ENCODE results near the gene FOXD2. TPM values are rescaled to one million over a fixed set of nuclear protein-coding genes. Genes with fewer than 3 reads are reported as not detected.

Gene FOXD2
- total RNA-seq, 1 experiment from 2014 or later, result 0.07 TPM

DNA sequence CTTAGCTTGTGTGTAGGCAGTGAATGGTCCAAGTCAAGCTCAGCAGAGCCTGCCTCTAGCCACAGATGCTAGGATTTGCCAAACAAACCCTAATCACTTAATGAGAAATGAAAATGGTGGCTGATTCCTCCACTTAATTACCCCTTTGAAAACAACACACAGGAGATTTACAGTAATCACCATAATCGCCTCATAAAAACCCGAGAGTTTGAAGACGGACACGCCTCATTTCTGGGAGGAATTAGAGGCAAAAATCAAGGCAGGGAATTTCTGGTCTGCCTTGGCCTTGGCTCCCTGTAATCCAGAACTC is 38.0 kb upstream of the FOXD2 start:
- Histone ChIP-seq H3K27ac (ENCODE audit: low read length) (no peak overlapping the region), H3K36me3 (ENCODE audit: insufficient read depth, low read length) (no peaks in the 10 kb centered on the region), H3K9ac (ENCODE audit: low read length) (no peak overlapping the region), H3K27me3 (ENCODE audit: low read length) (no peaks in the 10 kb centered on the region), H4K20me1 (ENCODE audit: insufficient read depth, low read depth, low read length) (peaks cover 7% of the 10 kb centered on the region; the same call in 1 of the 2 replicates), H3K4me3 (ENCODE audit: low read length) (no peak overlapping the region), H3K4me1 (ENCODE audit: low read length) (peaks cover 30% of the 10 kb centered on the region), H3K9me3 (ENCODE audit: low read length) (no peaks in the 10 kb centered on the region), H3K79me2 (ENCODE audit: low read length) (no peaks in the 10 kb centered on the region), H3K4me2 (ENCODE audit: low read depth, low read length, poor library complexity, severe bottlenecking) (no peak overlapping the region), H3K9me2 (replicated peaks; ENCODE audit: insufficient read depth, low read length) (no peaks in the 10 kb centered on the region), H2AFZ (ENCODE audit: low read length) (no peak overlapping the region)
- no peak for DNase-seq

DNA sequence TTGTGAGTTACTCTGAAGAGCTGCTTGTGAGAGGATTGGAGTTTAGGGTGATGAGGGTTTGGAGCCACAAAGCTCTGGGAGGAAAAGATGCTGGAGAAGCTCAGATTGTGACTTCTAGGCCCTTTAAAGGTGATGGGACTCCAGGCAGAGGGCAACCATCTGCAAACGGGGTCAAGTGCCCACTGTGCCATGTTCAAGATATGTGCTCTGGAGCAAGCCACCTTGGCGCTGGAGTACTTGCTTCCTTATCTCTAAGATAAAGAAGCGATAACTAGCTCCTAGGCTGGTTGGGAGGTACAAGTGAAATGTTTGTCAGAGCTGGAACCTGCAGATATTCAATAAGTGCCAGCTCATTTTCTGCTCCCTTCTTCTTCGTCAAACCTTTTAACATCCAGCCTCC is 36.1 kb upstream of the FOXD2 start:
- Histone ChIP-seq H3K79me2 (ENCODE audit: low read length) (no peaks in the 10 kb centered on the region), H3K27ac (ENCODE audit: low read length) (no peak overlapping the region), H3K4me2 (ENCODE audit: low read depth, low read length, poor library complexity, severe bottlenecking) (no peak overlapping the region), H3K9me2 (replicated peaks; ENCODE audit: insufficient read depth, low read length) (no peaks in the 10 kb centered on the region), H3K36me3 (ENCODE audit: insufficient read depth, low read length) (no peaks in the 10 kb centered on the region), H3K27me3 (ENCODE audit: low read length) (no peaks in the 10 kb centered on the region), H3K4me3 (ENCODE audit: low read length) (no peak overlapping the region), H3K4me1 (ENCODE audit: low read length) (peaks cover 48% of the 10 kb centered on the region), H3K9me3 (ENCODE audit: low read length) (no peaks in the 10 kb centered on the region), H2AFZ (ENCODE audit: low read length) (no peak overlapping the region), H4K20me1 (ENCODE audit: insufficient read depth, low read depth, low read length) (peaks cover 7% of the 10 kb centered on the region; the same call in 1 of the 2 replicates), H3K9ac (ENCODE audit: low read length) (no peak overlapping the region)
- no peak for DNase-seq

DNA sequence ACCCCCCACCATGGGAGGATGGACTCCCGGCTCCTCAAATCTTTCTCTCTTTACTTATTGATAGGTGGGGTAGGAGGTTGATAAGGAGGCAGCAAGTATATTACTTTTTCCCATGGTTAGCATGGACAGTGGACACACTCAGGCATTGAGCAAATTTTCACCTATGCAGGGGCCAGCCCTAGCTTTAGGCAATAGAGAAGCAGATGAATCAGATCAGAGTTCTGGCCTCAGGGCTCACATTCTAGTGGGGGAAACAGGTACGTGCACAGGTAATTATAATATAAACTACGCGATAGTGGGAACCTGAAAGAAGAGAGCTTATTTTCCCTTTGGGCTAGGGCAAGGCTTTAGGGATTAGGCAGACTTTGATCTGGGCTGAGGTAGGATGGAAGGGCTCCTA is 35.3 kb upstream of the FOXD2 start:
- H4K20me1 ChIP-seq (ENCODE audit: insufficient read depth, low read depth, low read length), result peaks cover 7% of the 10 kb centered on the region; the same call in 1 of the 2 replicates
- no peak overlapping the region for H3K4me2 ChIP-seq (ENCODE audit: low read depth, low read length, poor library complexity, severe bottlenecking)
- H3K36me3 ChIP-seq (ENCODE audit: insufficient read depth, low read length), result no peaks in the 10 kb centered on the region
- H3K27me3 ChIP-seq (ENCODE audit: low read length), result no peaks in the 10 kb centered on the region
- H3K27ac ChIP-seq (ENCODE audit: low read length), result no peak overlapping the region
- no peaks in the 10 kb centered on the region for H3K9me3 ChIP-seq (ENCODE audit: low read length)
- no peaks in the 10 kb centered on the region for H3K9me2 ChIP-seq (replicated peaks; ENCODE audit: insufficient read depth, low read length)
- no peak overlapping the region for H3K4me3 ChIP-seq (ENCODE audit: low read length)
- peaks cover 56% of the 10 kb centered on the region for H3K4me1 ChIP-seq (ENCODE audit: low read length)
- no peak overlapping the region for H3K9ac ChIP-seq (ENCODE audit: low read length)
- no peak overlapping the region for H2AFZ ChIP-seq (ENCODE audit: low read length)
- no peaks in the 10 kb centered on the region for H3K79me2 ChIP-seq (ENCODE audit: low read length)
- no peak for DNase-seq

DNA sequence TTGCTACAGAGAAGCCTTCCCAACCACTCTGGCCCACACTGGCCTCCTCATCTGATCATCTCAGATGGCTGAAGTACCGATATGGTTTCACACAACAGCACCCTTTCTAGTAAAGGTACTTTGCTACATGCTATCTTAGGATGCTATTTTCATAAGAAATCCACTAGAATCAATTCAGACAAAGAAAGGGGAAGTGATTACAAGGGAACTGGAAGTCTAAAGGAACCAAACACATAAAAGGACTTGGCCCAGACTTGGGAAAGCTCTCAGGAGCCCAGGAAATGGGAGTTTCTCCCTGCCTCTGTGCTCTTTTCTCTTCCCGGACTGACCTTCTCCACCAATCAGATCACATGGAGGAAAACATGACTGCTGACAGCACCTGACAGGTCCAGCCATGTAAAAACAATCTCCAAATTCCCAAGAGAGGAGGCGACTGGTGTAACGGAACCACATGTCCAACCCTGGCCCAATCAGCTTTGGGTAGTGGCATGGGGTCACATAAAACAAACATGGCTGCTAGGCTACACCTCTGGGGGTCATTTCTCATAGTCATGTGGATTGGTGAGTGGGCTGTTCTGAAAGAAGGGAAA is 34.4 kb upstream of the FOXD2 start:
- Histone ChIP-seq H3K9me2 (replicated peaks; ENCODE audit: insufficient read depth, low read length) (no peaks in the 10 kb centered on the region), H3K4me1 (ENCODE audit: low read length) (peaks cover 56% of the 10 kb centered on the region), H3K79me2 (ENCODE audit: low read length) (no peaks in the 10 kb centered on the region), H3K9me3 (ENCODE audit: low read length) (no peaks in the 10 kb centered on the region), H2AFZ (ENCODE audit: low read length) (no peak overlapping the region), H3K36me3 (ENCODE audit: insufficient read depth, low read length) (no peaks in the 10 kb centered on the region), H3K4me3 (ENCODE audit: low read length) (no peak overlapping the region), H4K20me1 (ENCODE audit: insufficient read depth, low read depth, low read length) (peaks cover 7% of the 10 kb centered on the region; the same call in 1 of the 2 replicates), H3K4me2 (ENCODE audit: low read depth, low read length, poor library complexity, severe bottlenecking) (no peak overlapping the region), H3K27ac (ENCODE audit: low read length) (no peak overlapping the region), H3K27me3 (ENCODE audit: low read length) (no peaks in the 10 kb centered on the region), H3K9ac (ENCODE audit: low read length) (no peak overlapping the region)
- no peak for DNase-seq

DNA sequence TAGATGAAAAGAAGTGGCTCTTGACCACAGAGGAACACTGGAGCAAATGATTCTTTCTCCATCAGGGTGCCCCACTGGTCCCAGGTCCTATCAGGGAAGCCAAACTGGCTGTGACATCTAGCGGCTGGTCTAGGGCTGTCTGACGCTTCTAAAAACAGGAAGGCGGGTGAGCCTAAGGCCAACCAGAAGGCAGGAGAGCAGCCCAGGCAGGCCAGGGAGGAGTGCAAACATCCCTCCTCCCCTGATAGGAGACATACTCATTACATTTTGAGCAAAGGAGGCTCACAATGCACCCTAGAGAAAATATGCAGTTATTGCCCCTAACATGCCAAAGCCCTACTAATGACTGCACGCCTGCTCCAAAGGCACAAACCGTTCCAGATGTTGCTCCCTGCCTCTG is 32.1 kb upstream of the FOXD2 start:
- Histone ChIP-seq H3K4me2 (ENCODE audit: low read depth, low read length, poor library complexity, severe bottlenecking) (peak overlapping the region; percentile 31), H3K4me1 (ENCODE audit: low read length) (peaks cover 35% of the 10 kb centered on the region), H3K79me2 (ENCODE audit: low read length) (no peaks in the 10 kb centered on the region), H3K9ac (ENCODE audit: low read length) (no peak overlapping the region; the same call in 1 of the 2 replicates), H3K36me3 (ENCODE audit: insufficient read depth, low read length) (no peaks in the 10 kb centered on the region), H3K9me2 (replicated peaks; ENCODE audit: insufficient read depth, low read length) (no peaks in the 10 kb centered on the region), H3K4me3 (ENCODE audit: low read length) (no peak overlapping the region; the same call in 1 of the 2 replicates), H3K9me3 (ENCODE audit: low read length) (no peaks in the 10 kb centered on the region), H2AFZ (ENCODE audit: low read length) (no peak overlapping the region), H4K20me1 (ENCODE audit: insufficient read depth, low read depth, low read length) (peaks cover 7% of the 10 kb centered on the region; the same call in 1 of the 2 replicates), H3K27me3 (ENCODE audit: low read length) (no peaks in the 10 kb centered on the region), H3K27ac (ENCODE audit: low read length) (no peak overlapping the region)
- DNase-seq, result no peak

DNA sequence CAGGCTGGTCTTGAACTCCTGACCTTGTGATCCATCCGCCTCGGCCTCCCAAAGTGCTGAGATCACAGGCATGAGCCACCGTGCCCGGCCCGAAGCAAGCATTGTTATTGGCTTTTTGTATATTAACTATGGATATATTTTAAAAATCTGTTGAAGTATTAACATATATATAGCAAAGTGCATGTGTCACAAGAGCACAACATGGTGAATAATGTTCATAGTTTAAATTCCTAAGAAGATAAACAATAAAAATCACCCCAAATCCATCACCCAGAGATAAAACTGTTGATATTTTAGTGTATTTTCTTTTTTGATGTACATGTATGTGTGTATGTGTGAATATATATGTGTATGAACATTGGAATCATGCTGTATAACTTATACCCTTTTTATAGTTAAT is 30.9 kb upstream of the FOXD2 start:
- no peaks in the 10 kb centered on the region for H3K79me2 ChIP-seq (ENCODE audit: low read length)

DNA sequence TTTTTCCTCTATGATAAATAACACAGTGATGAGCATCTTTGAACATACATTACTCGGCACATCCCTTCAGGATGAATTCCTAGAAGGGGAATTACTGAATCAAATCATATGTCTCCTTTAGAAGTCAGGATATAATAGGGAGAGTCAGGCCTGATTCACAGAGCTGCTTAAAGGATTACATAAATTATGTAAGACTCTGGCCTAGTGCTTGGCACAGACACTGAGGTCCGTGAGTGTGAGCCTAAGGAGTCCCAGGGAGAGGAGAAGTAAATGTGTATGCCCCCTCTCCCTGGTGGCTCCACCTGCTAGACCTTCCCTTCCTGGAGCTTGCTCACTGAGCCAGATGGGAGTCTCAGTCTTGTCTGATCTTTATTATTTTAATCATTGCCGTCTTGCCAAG is 30.4 kb upstream of the FOXD2 start:
- H3K9me3 ChIP-seq (ENCODE audit: low read length), result no peaks in the 10 kb centered on the region
- peaks cover 35% of the 10 kb centered on the region for H3K4me1 ChIP-seq (ENCODE audit: low read length)
- H3K9me2 ChIP-seq (replicated peaks; ENCODE audit: insufficient read depth, low read length), result no peaks in the 10 kb centered on the region
- no peak for DNase-seq
- H3K79me2 ChIP-seq (ENCODE audit: low read length), result no peaks in the 10 kb centered on the region
- no peaks in the 10 kb centered on the region for H3K27me3 ChIP-seq (ENCODE audit: low read length)
- H2AFZ ChIP-seq (ENCODE audit: low read length), result no peak overlapping the region
- no peaks in the 10 kb centered on the region for H3K36me3 ChIP-seq (ENCODE audit: insufficient read depth, low read length)
- peaks cover 7% of the 10 kb centered on the region; the same call in 1 of the 2 replicates for H4K20me1 ChIP-seq (ENCODE audit: insufficient read depth, low read depth, low read length)
- H3K27ac ChIP-seq (ENCODE audit: low read length), result no peak overlapping the region
- no peak overlapping the region for H3K4me3 ChIP-seq (ENCODE audit: low read length)
- H3K9ac ChIP-seq (ENCODE audit: low read length), result no peak overlapping the region
- H3K4me2 ChIP-seq (ENCODE audit: low read depth, low read length, poor library complexity, severe bottlenecking), result no peak overlapping the region

More for the DNA sequence above, 30.9 kb upstream of the FOXD2 start:
- Histone ChIP-seq H3K27me3 (ENCODE audit: low read length) (no peaks in the 10 kb centered on the region), H3K27ac (ENCODE audit: low read length) (no peak overlapping the region), H3K4me1 (ENCODE audit: low read length) (peaks cover 35% of the 10 kb centered on the region), H3K9me2 (replicated peaks; ENCODE audit: insufficient read depth, low read length) (no peaks in the 10 kb centered on the region), H2AFZ (ENCODE audit: low read length) (no peak overlapping the region), H3K9ac (ENCODE audit: low read length) (no peak overlapping the region), H3K4me3 (ENCODE audit: low read length) (no peak overlapping the region), H3K4me2 (ENCODE audit: low read depth, low read length, poor library complexity, severe bottlenecking) (peak overlapping the region; percentile 31), H3K36me3 (ENCODE audit: insufficient read depth, low read length) (no peaks in the 10 kb centered on the region), H4K20me1 (ENCODE audit: insufficient read depth, low read depth, low read length) (peaks cover 8% of the 10 kb centered on the region; the same call in 1 of the 2 replicates), H3K9me3 (ENCODE audit: low read length) (no peaks in the 10 kb centered on the region)
- DNase-seq, result no peak

DNA sequence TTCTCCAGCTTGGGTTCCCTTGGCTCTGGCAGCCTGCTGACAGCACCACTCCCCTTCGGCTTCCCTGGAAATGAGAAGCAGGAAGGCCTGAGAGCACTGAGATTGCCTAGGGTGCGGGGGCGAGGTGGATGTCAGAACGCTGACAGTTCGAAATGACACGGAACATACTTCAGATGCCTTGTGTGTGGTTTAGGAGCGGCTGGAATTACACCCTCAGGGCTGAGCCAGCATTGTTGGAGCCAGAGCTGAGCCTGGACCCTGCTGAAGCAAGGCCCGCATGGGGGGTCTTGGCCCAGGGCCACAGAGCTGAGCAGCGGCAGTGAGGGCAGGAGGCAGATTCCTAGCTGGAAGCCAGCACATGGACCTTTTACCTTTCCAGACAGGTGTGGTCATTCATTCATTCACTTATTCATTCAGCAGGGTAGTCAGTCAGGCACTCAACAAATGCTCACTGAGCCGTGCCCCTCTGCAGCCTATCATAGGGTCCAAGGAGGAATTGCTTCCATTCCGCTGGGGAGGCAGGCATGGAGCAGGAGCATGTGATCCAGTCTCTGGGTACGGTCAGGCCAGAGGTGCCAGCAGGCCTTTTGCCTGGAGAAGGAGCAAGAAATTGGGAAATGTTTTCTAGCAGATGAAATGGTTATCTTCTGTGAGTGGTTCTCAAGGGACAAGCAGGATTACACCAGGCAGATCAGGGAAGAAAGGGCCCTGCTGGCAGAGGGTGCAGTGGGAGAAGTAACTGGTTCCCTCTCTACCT is 28.4 kb upstream of the FOXD2 start:
- Histone ChIP-seq H3K27ac (ENCODE audit: low read length) (no peak overlapping the region), H2AFZ (ENCODE audit: low read length) (no peak overlapping the region), H3K4me1 (ENCODE audit: low read length) (peaks cover 26% of the 10 kb centered on the region), H3K9me2 (replicated peaks; ENCODE audit: insufficient read depth, low read length) (no peaks in the 10 kb centered on the region), H3K79me2 (ENCODE audit: low read length) (no peaks in the 10 kb centered on the region), H3K4me2 (ENCODE audit: low read depth, low read length, poor library complexity, severe bottlenecking) (no peak overlapping the region), H3K9me3 (ENCODE audit: low read length) (no peaks in the 10 kb centered on the region), H3K27me3 (ENCODE audit: low read length) (no peaks in the 10 kb centered on the region), H3K36me3 (ENCODE audit: insufficient read depth, low read length) (no peaks in the 10 kb centered on the region), H3K9ac (ENCODE audit: low read length) (no peak overlapping the region), H3K4me3 (ENCODE audit: low read length) (no peak overlapping the region), H4K20me1 (ENCODE audit: insufficient read depth, low read depth, low read length) (peaks cover 5% of the 10 kb centered on the region; the same call in 1 of the 2 replicates)
- DNase-seq, result no peak

Data from Karpas-422 (cell line).